ENCODE measurements around the gene AFF3.

Gene AFF3

DNA sequence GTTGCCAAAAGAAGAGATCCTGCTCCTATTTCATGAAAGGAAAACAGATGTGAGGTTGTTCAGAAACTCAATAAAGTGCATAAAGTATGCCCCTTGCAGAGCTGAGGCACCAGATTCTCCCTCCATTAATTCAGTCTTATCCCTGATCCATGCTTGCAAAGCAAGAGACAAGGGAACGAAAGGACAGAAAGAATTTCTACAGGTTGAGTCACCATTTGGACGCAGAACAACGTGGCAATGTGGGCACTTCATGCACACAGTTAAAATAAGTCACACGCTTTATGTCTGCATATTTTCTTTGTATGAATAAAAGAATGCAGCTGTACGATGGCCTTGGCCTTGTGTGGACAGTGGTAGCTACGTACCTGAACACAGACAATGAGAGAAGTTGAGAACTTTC lies 330.8 kb downstream of the AFF3 start:
- H3K36me3 Mint-ChIP-seq (ENCODE audit: low read depth), result no peaks in the 10 kb centered on the region
- H3K4me3 Mint-ChIP-seq, result no peak overlapping the region
- no peak overlapping the region for H3K27ac Mint-ChIP-seq
- H3K27me3 Mint-ChIP-seq (ENCODE audit: low read depth), result peaks cover 4% of the 10 kb centered on the region
- DNase-seq (ENCODE audit: low spot score), result no peak
- H3K4me1 Mint-ChIP-seq (ENCODE audit: low read depth), result no peaks in the 10 kb centered on the region
- H3K9me3 Mint-ChIP-seq, result no peaks in the 10 kb centered on the region

DNA sequence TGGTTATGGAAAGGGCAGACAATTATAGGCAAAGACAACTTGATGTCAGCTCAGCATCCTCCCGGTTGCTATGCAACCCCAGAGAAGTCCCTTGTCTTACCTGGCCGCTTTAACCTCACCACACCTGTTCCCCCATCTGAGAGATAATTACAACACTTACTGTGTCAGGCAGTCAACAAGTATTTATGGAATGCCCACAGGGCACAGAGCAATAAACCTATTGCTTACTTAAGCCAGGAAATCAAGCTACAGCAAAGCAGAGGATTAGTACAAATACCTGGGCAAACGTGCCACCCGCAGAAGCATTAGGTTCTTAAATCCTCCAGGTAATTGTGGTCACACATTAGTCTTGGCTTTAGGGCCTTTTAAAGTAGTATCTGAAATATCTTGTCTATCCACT lies 332.2 kb downstream of the AFF3 start:
- Mint-ChIP-seq H3K9me3 (no peaks in the 10 kb centered on the region), H3K36me3 (ENCODE audit: low read depth) (no peaks in the 10 kb centered on the region), H3K27me3 (ENCODE audit: low read depth) (peaks cover 4% of the 10 kb centered on the region), H3K4me3 (no peak overlapping the region), H3K4me1 (ENCODE audit: low read depth) (no peaks in the 10 kb centered on the region), H3K27ac (no peak overlapping the region)
- no peak for DNase-seq (ENCODE audit: low spot score)

- Mint-ChIP-seq H3K27me3 (ENCODE audit: low read depth) (peaks cover 4% of the 10 kb centered on the region), H3K4me1 (ENCODE audit: low read depth) (no peaks in the 10 kb centered on the region), H3K9me3 (no peaks in the 10 kb centered on the region), H3K4me3 (no peak overlapping the region), H3K36me3 (ENCODE audit: low read depth) (no peaks in the 10 kb centered on the region), H3K27ac (no peak overlapping the region)
- DNase-seq (ENCODE audit: low spot score), result no peak
Observed at GRCh38 chr2:99809259-99809900, 333.0 kb downstream of the AFF3 start.

DNA sequence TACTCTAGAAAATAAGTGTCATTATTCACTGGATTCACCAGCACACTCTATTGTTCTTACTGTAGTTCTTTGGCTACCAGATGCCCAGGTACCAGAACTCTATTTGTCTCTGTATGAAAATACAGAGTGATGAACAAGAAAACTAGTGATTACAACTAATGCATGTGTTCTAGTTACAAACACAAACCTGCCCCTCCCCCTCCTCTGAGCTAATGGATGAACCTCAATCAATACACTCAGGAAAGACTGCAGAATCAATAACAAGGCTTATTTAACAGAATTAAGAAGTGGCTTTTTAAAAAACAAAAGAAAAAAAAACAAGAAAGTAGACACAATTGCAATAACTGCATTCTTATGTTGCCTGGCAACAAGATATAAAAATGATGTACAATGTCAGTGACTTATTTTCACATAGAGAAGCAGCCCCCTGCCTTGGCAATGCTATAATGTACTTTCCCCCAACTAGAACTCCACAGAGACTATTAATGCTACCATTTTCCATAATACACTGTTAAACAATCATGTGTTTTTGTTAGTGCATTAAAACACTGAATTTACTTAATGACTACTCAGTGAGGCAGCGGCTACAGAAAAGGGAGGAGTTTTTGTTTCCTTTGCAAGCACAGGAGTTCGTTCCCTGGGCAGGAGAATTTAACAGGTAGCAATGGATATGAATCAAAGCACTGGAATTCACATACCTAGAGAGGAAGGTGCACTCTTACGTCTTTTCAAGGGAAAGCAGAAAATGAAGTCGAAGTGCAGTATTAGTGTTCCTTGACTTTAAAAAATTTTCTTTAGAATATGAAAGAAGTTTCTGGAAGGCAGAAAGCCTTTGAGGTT lies 333.8 kb downstream of the AFF3 start:
- Mint-ChIP-seq H3K4me3 (no peak overlapping the region), H3K36me3 (ENCODE audit: low read depth) (no peaks in the 10 kb centered on the region), H3K9me3 (no peaks in the 10 kb centered on the region), H3K27me3 (ENCODE audit: low read depth) (peaks cover 4% of the 10 kb centered on the region), H3K4me1 (ENCODE audit: low read depth) (no peaks in the 10 kb centered on the region), H3K27ac (no peak overlapping the region)
- no peak for DNase-seq (ENCODE audit: low spot score)

GRCh38 chr2:99806758-99807157 lies 335.6 kb downstream of the AFF3 start:
- Mint-ChIP-seq H3K27me3 (ENCODE audit: low read depth) (peaks cover 4% of the 10 kb centered on the region), H3K27ac (no peak overlapping the region), H3K4me3 (no peak overlapping the region), H3K4me1 (ENCODE audit: low read depth) (no peaks in the 10 kb centered on the region), H3K36me3 (ENCODE audit: low read depth) (no peaks in the 10 kb centered on the region), H3K9me3 (no peaks in the 10 kb centered on the region)
- DNase-seq (ENCODE audit: low spot score), result no peak

DNA sequence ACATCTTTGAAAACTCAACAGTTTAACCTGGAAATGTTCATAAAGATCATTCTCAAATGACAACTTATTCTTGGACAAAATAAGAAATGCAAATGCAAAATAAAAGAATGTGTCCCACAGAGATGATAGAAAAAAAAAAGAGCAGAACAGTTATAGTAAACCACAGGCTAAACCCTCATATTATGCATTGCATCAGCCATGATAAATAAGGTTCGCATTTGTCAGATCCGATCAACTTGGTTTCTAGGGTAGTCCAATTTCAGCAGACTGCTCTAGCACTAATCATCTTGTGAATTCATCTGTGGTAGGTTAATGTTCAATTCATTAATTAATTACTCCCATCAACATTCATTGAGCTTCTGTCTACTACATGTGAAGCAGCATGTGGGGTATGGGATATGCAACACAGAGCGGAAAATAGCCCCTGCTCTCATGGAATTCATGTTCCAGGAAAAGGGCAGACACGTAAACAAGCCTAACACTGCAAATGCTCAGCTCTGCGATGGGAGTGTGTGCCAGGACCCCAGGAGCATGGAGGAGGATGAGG lies 336.4 kb downstream of the AFF3 start:
- DNase-seq (ENCODE audit: low spot score), result no peak
- H3K4me1 Mint-ChIP-seq (ENCODE audit: low read depth), result no peaks in the 10 kb centered on the region
- H3K27me3 Mint-ChIP-seq (ENCODE audit: low read depth), result peaks cover 4% of the 10 kb centered on the region
- H3K27ac Mint-ChIP-seq, result no peak overlapping the region
- H3K4me3 Mint-ChIP-seq, result no peak overlapping the region
- H3K36me3 Mint-ChIP-seq (ENCODE audit: low read depth), result no peaks in the 10 kb centered on the region
- H3K9me3 Mint-ChIP-seq, result no peaks in the 10 kb centered on the region

- no peak for DNase-seq (ENCODE audit: low spot score)
- Mint-ChIP-seq H3K4me3 (no peak overlapping the region), H3K27me3 (ENCODE audit: low read depth) (peaks cover 2% of the 10 kb centered on the region), H3K27ac (no peak overlapping the region), H3K36me3 (ENCODE audit: low read depth) (no peaks in the 10 kb centered on the region), H3K9me3 (no peaks in the 10 kb centered on the region), H3K4me1 (ENCODE audit: low read depth) (no peaks in the 10 kb centered on the region)
Observed at GRCh38 chr2:99803846-99804245, 338.5 kb downstream of the AFF3 start.

DNA sequence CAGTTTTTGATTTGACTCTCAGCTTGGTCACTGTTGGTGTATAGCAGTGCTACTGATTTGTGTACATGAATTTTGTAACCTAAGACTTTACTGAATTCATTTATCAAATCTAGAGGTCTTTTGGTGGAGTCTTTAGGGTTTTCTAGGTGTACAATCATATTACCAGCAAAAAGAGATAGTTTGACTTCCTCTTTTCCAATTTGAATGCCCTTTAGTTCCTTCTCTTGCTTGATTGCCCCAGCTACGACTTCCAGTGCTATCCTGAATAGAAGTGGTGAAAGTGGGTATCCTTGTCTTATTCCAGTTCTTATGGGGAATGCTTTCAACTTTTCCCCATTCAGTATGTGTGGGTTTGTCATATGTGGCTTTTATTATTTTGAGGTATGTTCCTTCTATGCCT lies 339.7 kb downstream of the AFF3 start:
- no peaks in the 10 kb centered on the region for H3K4me1 Mint-ChIP-seq (ENCODE audit: low read depth)
- H3K27ac Mint-ChIP-seq, result no peak overlapping the region

GRCh38 chr2:99801327-99801901 lies 341.0 kb downstream of the AFF3 start:
- H3K4me3 Mint-ChIP-seq, result no peak overlapping the region
- peaks cover 7% of the 10 kb centered on the region for H3K27me3 Mint-ChIP-seq (ENCODE audit: low read depth)
- no peaks in the 10 kb centered on the region for H3K36me3 Mint-ChIP-seq (ENCODE audit: low read depth)
- no peaks in the 10 kb centered on the region for H3K4me1 Mint-ChIP-seq (ENCODE audit: low read depth)
- no peak overlapping the region for H3K27ac Mint-ChIP-seq
- peaks cover 8% of the 10 kb centered on the region for H3K9me3 Mint-ChIP-seq
- DNase-seq (ENCODE audit: low spot score), result no peak

More for the DNA sequence above, 339.7 kb downstream of the AFF3 start:
- Mint-ChIP-seq H3K36me3 (ENCODE audit: low read depth) (no peaks in the 10 kb centered on the region), H3K27me3 (ENCODE audit: low read depth) (peaks cover 2% of the 10 kb centered on the region), H3K4me3 (no peak overlapping the region), H3K9me3 (peaks cover under 1% of the 10 kb centered on the region)
- DNase-seq (ENCODE audit: low spot score), result no peak

DNA sequence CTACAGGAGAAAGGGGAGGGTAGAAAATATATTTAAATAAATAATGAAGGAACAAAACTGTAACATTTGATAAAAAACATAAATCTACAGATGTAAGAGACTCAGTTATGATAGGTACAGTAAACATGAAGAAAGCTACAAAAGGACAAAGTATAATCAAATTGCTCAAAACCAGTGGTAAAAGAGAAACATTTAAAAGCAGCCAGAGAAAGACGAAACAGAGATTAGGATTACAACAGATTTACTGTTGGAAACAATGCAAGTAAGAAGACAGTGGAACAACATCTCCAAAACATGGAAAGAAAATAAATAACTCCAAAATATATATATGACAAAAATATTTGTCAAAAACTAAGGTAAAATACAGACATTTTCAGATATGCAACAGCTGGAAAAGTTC lies 344.9 kb downstream of the AFF3 start:
- H3K27ac Mint-ChIP-seq, result no peak overlapping the region
- no peaks in the 10 kb centered on the region for H3K4me1 Mint-ChIP-seq (ENCODE audit: low read depth)
- peaks cover 8% of the 10 kb centered on the region for H3K9me3 Mint-ChIP-seq
- no peak overlapping the region for H3K4me3 Mint-ChIP-seq
- no peaks in the 10 kb centered on the region for H3K36me3 Mint-ChIP-seq (ENCODE audit: low read depth)
- DNase-seq (ENCODE audit: low spot score), result no peak
- H3K27me3 Mint-ChIP-seq (ENCODE audit: low read depth), result peaks cover 10% of the 10 kb centered on the region

- H3K36me3 Mint-ChIP-seq (ENCODE audit: low read depth), result no peaks in the 10 kb centered on the region
- H3K4me1 Mint-ChIP-seq (ENCODE audit: low read depth), result no peaks in the 10 kb centered on the region
Observed at GRCh38 chr2:99794414-99794813, 348.0 kb downstream of the AFF3 start.

DNA sequence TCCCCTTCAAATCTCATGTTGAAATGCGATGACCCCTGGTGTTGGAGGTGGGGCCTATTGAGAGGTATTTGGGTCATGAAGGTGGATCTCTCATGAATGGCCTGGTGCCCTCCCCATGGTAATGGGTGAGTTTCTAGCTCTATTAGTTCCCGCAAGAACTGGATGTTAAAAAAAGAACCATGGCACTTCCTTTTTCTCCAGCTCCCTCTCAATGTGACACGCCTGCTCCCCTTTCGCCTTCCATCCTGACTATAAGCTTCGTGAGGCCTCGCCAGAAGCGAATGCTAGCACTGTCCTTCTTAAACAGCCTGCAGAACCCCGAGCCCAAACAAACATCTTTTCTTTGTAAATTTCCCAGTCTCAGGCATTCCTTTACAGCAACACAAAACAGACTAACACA lies 349.4 kb downstream of the AFF3 start:
- Mint-ChIP-seq H3K4me1 (ENCODE audit: low read depth) (no peaks in the 10 kb centered on the region), H3K4me3 (no peak overlapping the region), H3K36me3 (ENCODE audit: low read depth) (no peaks in the 10 kb centered on the region), H3K27me3 (ENCODE audit: low read depth) (peaks cover 7% of the 10 kb centered on the region), H3K9me3 (peaks cover 8% of the 10 kb centered on the region), H3K27ac (no peak overlapping the region)
- no peak for DNase-seq (ENCODE audit: low spot score)

More at GRCh38 chr2:99794414-99794813, 348.0 kb downstream of the AFF3 start:
- DNase-seq (ENCODE audit: low spot score), result no peak
- Mint-ChIP-seq H3K9me3 (peaks cover 8% of the 10 kb centered on the region), H3K27ac (no peak overlapping the region), H3K27me3 (ENCODE audit: low read depth) (peaks cover 7% of the 10 kb centered on the region), H3K4me3 (no peak overlapping the region)

- no peaks in the 10 kb centered on the region for H3K36me3 Mint-ChIP-seq (ENCODE audit: low read depth)
- no peaks in the 10 kb centered on the region for H3K4me1 Mint-ChIP-seq (ENCODE audit: low read depth)
- DNase-seq (ENCODE audit: low spot score), result no peak
- no peaks in the 10 kb centered on the region for H3K9me3 Mint-ChIP-seq
- peaks cover 3% of the 10 kb centered on the region for H3K27me3 Mint-ChIP-seq (ENCODE audit: low read depth)
- H3K4me3 Mint-ChIP-seq, result no peak overlapping the region
- H3K27ac Mint-ChIP-seq, result no peak overlapping the region
Observed at GRCh38 chr2:99789849-99790248, 352.5 kb downstream of the AFF3 start.

DNA sequence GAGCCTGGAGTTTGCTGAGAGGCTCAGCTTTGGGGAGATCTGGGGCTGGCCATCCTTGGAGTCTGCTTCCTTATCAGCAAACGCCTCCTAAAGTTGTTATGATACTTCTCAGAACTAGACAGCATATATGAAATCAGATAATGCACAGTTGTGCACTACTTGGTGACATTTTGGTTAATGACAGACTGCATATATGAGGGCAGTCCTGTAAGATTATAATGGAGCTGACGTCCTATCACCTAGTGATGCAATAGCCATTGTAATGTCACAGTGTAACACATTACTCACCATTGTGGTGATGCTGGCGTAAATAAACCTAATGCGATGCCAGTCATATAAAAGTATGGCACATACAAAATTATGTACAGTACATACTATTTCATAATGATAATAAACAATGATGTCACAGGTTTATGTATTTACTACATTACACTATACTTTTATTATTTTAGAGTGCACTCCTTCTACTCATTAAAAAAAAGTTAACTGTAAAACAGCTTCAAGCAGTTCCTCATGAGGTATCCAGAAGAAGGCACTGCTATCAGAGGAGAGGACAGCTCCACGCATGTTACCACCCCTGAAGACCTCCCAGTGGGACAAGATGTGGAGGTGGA lies 354.5 kb downstream of the AFF3 start:
- H3K4me1 Mint-ChIP-seq (ENCODE audit: low read depth), result no peaks in the 10 kb centered on the region
- DNase-seq (ENCODE audit: low spot score), result no peak
- H3K9me3 Mint-ChIP-seq, result no peaks in the 10 kb centered on the region
- H3K27ac Mint-ChIP-seq, result no peak overlapping the region
- no peaks in the 10 kb centered on the region for H3K36me3 Mint-ChIP-seq (ENCODE audit: low read depth)
- H3K4me3 Mint-ChIP-seq, result no peak overlapping the region
- H3K27me3 Mint-ChIP-seq (ENCODE audit: low read depth), result no peaks in the 10 kb centered on the region
